ENCODE results near the gene MVB12B. TPM values are rescaled to one million over a fixed set of nuclear protein-coding genes. Genes with fewer than 3 reads are reported as not detected.

MVB12B gene
- total and polyA plus RNA-seq, 2 donors = 4.4 to 11.5 TPM

- 77% methylated on average over 8 of the region's 8 CpGs for WGBS
- no peak overlapping the region for H3K4me3 ChIP-seq (ENCODE audit: low read length in 2 of 2)
- H3K27ac ChIP-seq (ENCODE audit: low read depth in 1 of 2, low read length in 1 of 2) = no peak overlapping the region
- peaks cover 60 to 87% of the 10 kb centered on the region in 2 donors for H3K27me3 ChIP-seq (ENCODE audit: control insufficient read depth in 2 of 2, insufficient read depth in 1 of 2, low read length in 1 of 2)
- no peaks in the 10 kb centered on the region for H3K36me3 ChIP-seq (ENCODE audit: control insufficient read depth in 2 of 2, insufficient read depth in 2 of 2, low read length in 1 of 2)
- DNase-seq (ENCODE audit: low read depth in 6 of 9, low spot score in 9 of 9) = no peak
- H3K9me3 ChIP-seq (ENCODE audit: control insufficient read depth in 2 of 2, insufficient read depth in 1 of 2, low read length in 1 of 2) = peaks cover 0 to 4% of the 10 kb centered on the region in 2 donors
- peaks cover 0 to 20% of the 10 kb centered on the region in 2 donors for H3K4me1 ChIP-seq (ENCODE audit: control insufficient read depth in 2 of 2, insufficient read depth in 2 of 2, low read length in 2 of 2)
These were observed 189.9 kb downstream of the MVB12B start for GRCh38 chr9:126516561-126516935.

DNA sequence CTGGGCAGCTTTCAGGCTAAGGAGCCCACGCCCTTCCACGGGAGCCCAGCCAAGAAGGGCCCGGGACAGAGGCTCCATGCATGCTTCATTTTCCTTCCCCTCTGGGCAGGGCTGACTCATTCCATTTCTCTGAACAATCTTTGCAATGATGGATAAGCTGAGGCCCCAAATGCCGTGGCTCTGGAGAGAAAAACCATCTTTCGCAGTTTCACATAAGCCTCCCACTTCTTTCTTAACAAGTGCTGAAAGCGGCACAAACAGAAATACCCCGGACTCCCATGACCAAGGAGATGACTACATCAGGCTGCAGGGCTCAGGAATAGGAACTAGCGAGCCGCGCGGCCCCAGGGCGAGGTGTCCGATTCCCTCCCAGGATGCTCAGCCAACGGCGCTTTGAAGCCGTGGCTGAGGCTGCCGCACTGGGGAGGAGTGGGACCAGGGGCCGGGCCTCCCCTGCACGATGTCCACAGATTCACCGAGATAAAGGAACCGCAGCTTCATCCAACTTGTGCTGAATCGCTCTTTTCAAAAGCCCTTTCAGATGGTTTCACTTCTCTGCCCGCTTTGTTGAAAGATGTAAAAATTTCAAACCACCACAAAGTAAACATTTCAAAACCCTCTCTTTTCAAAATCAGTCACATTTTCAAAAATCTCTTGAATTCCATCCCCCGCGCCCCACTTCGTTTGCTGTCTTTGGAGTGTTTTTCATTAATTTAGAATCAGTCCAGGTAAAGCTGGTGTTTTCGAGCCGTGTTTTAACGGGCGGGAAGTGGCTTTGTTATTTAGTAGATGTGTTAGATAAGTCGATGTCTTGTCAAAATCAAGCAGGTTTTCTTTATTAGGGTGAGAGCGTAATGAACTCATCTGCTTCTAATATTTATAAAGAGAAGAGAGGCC, 190.6 kb downstream of the MVB12B start:
- H3K4me3 ChIP-seq (ENCODE audit: low read length in 2 of 2) = peak overlapping the region in 1 of 2 donors; percentile 33
- peaks cover 0 to 4% of the 10 kb centered on the region in 2 donors for H3K9me3 ChIP-seq (ENCODE audit: control insufficient read depth in 2 of 2, insufficient read depth in 1 of 2, low read length in 1 of 2)
- H3K27ac ChIP-seq (ENCODE audit: low read depth in 1 of 2, low read length in 1 of 2) = peak overlapping the region in 1 of 2 donors; percentile 31
- H3K27me3 ChIP-seq (ENCODE audit: control insufficient read depth in 2 of 2, insufficient read depth in 1 of 2, low read length in 1 of 2) = peaks cover 59 to 91% of the 10 kb centered on the region in 2 donors
- WGBS = 6% methylated on average over 32 of the region's 32 CpGs
- H3K36me3 ChIP-seq (ENCODE audit: control insufficient read depth in 2 of 2, insufficient read depth in 2 of 2, low read length in 1 of 2) = no peaks in the 10 kb centered on the region
- peaks cover 0 to 20% of the 10 kb centered on the region in 2 donors for H3K4me1 ChIP-seq (ENCODE audit: control insufficient read depth in 2 of 2, insufficient read depth in 2 of 2, low read length in 2 of 2)
- DNase-seq (ENCODE audit: low read depth in 6 of 9, low spot score in 9 of 9) = peak in 2 of 9 donors; percentile 26 to 45

DNA sequence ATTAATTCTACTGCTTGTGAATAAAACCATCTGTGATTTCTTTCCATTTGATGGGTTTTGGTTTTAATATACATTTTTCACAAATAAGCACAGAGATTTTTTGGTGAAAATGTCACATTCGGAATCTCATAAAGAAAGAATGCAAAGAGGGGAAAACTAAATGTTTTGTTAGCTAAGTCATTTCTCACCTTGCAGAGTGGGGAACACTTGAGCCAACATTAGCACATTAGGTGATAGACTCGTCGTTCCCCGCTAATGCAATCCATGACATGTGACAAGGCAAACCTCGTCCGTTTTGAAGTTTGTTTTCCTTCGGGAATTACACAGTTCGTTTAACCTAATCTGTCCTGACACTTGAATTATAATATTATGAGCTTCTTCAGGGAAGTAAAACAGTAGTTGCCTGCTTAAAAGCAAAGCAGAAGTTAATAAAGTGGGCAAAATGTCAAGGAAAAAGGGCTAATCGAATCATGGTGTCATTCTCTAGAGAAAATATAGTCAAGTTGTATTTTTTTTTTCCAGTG, 191.3 kb downstream of the MVB12B start:
- no peaks in the 10 kb centered on the region for H3K36me3 ChIP-seq (ENCODE audit: control insufficient read depth in 2 of 2, insufficient read depth in 2 of 2, low read length in 1 of 2)
- WGBS = 28% methylated on average over 9 of the region's 9 CpGs
- no peak overlapping the region for H3K27ac ChIP-seq (ENCODE audit: low read depth in 1 of 2, low read length in 1 of 2)
- peaks cover 0 to 20% of the 10 kb centered on the region in 2 donors for H3K4me1 ChIP-seq (ENCODE audit: control insufficient read depth in 2 of 2, insufficient read depth in 2 of 2, low read length in 2 of 2)
- peaks cover 0 to 4% of the 10 kb centered on the region in 2 donors for H3K9me3 ChIP-seq (ENCODE audit: control insufficient read depth in 2 of 2, insufficient read depth in 1 of 2, low read length in 1 of 2)
- DNase-seq (ENCODE audit: low read depth in 6 of 9, low spot score in 9 of 9) = no peak
- H3K4me3 ChIP-seq (ENCODE audit: low read length in 2 of 2) = no peak overlapping the region
- H3K27me3 ChIP-seq (ENCODE audit: control insufficient read depth in 2 of 2, insufficient read depth in 1 of 2, low read length in 1 of 2) = peaks cover 59 to 96% of the 10 kb centered on the region in 2 donors

DNA sequence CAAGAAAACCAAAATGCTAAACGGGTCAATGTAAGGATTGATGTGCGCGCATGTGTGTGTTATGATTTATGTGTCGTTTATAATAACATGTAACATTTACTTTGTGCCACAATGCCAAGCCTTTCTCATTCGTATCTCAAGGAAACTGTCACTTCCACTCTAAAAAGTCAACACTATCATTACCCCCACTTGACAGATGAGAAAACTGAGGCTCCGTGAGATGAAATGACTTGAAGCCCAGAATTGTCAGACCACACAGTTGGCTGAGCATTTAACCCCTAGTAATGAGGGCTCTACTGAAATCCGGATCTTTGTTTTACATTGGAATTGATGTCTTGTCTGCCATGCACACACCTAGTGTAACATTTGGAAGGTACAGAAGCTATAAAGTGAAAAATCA, 192.1 kb downstream of the MVB12B start:
- no peak for DNase-seq (ENCODE audit: low read depth in 6 of 9, low spot score in 9 of 9)
- Histone ChIP-seq H3K4me3 (ENCODE audit: low read length in 2 of 2) (no peak overlapping the region), H3K36me3 (ENCODE audit: control insufficient read depth in 2 of 2, insufficient read depth in 2 of 2, low read length in 1 of 2) (no peaks in the 10 kb centered on the region), H3K27ac (ENCODE audit: low read depth in 1 of 2, low read length in 1 of 2) (no peak overlapping the region), H3K4me1 (ENCODE audit: control insufficient read depth in 2 of 2, insufficient read depth in 2 of 2, low read length in 2 of 2) (peaks cover 0 to 19% of the 10 kb centered on the region in 2 donors), H3K27me3 (ENCODE audit: control insufficient read depth in 2 of 2, insufficient read depth in 1 of 2, low read length in 1 of 2) (peaks cover 56 to 93% of the 10 kb centered on the region in 2 donors), H3K9me3 (ENCODE audit: control insufficient read depth in 2 of 2, insufficient read depth in 1 of 2, low read length in 1 of 2) (peaks cover 0 to 4% of the 10 kb centered on the region in 2 donors)
- 91% methylated on average over 7 of the region's 7 CpGs for WGBS

GRCh38 chr9:126519660-126520420, 193.2 kb downstream of the MVB12B start:
- WGBS = 94% methylated on average over 22 of the region's 22 CpGs
- H3K4me1 ChIP-seq (ENCODE audit: control insufficient read depth in 2 of 2, insufficient read depth in 2 of 2, low read length in 2 of 2) = peaks cover 0 to 16% of the 10 kb centered on the region in 2 donors
- peaks cover 0 to 2% of the 10 kb centered on the region in 2 donors for H3K9me3 ChIP-seq (ENCODE audit: control insufficient read depth in 2 of 2, insufficient read depth in 1 of 2, low read length in 1 of 2)
- H3K27ac ChIP-seq (ENCODE audit: low read depth in 1 of 2, low read length in 1 of 2) = no peak overlapping the region
- no peak for DNase-seq (ENCODE audit: low read depth in 6 of 9, low spot score in 9 of 9)
- peaks cover 47 to 93% of the 10 kb centered on the region in 2 donors for H3K27me3 ChIP-seq (ENCODE audit: control insufficient read depth in 2 of 2, insufficient read depth in 1 of 2, low read length in 1 of 2)
- H3K4me3 ChIP-seq (ENCODE audit: low read length in 2 of 2) = no peak overlapping the region
- no peaks in the 10 kb centered on the region for H3K36me3 ChIP-seq (ENCODE audit: control insufficient read depth in 2 of 2, insufficient read depth in 2 of 2, low read length in 1 of 2)

- Histone ChIP-seq H3K27ac (ENCODE audit: low read depth in 1 of 2, low read length in 1 of 2) (no peak overlapping the region), H3K4me3 (ENCODE audit: low read length in 2 of 2) (no peak overlapping the region), H3K36me3 (ENCODE audit: control insufficient read depth in 2 of 2, insufficient read depth in 2 of 2, low read length in 1 of 2) (no peaks in the 10 kb centered on the region), H3K27me3 (ENCODE audit: control insufficient read depth in 2 of 2, insufficient read depth in 1 of 2, low read length in 1 of 2) (peaks cover 40 to 92% of the 10 kb centered on the region in 2 donors), H3K9me3 (ENCODE audit: control insufficient read depth in 2 of 2, insufficient read depth in 1 of 2, low read length in 1 of 2) (no peaks in the 10 kb centered on the region), H3K4me1 (ENCODE audit: control insufficient read depth in 2 of 2, insufficient read depth in 2 of 2, low read length in 2 of 2) (peaks cover 0 to 14% of the 10 kb centered on the region in 2 donors)
- 94% methylated on average over 10 of the region's 10 CpGs for WGBS
- no peak for DNase-seq (ENCODE audit: low read depth in 6 of 9, low spot score in 9 of 9)
These were observed 193.8 kb downstream of the MVB12B start for GRCh38 chr9:126520453-126520852.

DNA sequence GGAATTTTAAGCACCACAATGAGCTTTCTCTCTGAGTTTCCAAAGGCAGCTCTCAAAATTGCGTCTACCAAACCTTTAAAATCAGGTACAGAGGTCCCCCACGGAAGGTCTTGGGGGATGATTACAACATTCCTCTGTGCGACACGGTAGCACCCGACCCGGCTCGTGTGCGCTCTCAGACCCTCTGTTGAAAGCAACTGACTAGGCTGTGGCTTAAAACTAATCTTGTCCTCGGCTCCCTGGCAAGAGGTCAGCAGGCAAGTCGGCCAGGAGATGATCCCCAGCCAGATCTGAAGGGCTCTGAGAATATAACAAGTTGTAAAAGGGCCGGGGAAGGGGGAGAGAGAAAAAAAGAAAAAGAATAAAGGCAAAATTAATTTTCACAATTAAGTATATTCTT, 194.5 kb downstream of the MVB12B start:
- H3K4me1 ChIP-seq (ENCODE audit: control insufficient read depth in 2 of 2, insufficient read depth in 2 of 2, low read length in 2 of 2) = peaks cover 0 to 14% of the 10 kb centered on the region in 2 donors
- 91% methylated on average over 11 of the region's 11 CpGs for WGBS
- peaks cover 34 to 90% of the 10 kb centered on the region in 2 donors for H3K27me3 ChIP-seq (ENCODE audit: control insufficient read depth in 2 of 2, insufficient read depth in 1 of 2, low read length in 1 of 2)
- H3K9me3 ChIP-seq (ENCODE audit: control insufficient read depth in 2 of 2, insufficient read depth in 1 of 2, low read length in 1 of 2) = no peaks in the 10 kb centered on the region
- no peak overlapping the region for H3K27ac ChIP-seq (ENCODE audit: low read depth in 1 of 2, low read length in 1 of 2)
- no peak overlapping the region for H3K4me3 ChIP-seq (ENCODE audit: low read length in 2 of 2)
- DNase-seq (ENCODE audit: low read depth in 6 of 9, low spot score in 9 of 9) = no peak
- no peaks in the 10 kb centered on the region for H3K36me3 ChIP-seq (ENCODE audit: control insufficient read depth in 2 of 2, insufficient read depth in 2 of 2, low read length in 1 of 2)

DNA sequence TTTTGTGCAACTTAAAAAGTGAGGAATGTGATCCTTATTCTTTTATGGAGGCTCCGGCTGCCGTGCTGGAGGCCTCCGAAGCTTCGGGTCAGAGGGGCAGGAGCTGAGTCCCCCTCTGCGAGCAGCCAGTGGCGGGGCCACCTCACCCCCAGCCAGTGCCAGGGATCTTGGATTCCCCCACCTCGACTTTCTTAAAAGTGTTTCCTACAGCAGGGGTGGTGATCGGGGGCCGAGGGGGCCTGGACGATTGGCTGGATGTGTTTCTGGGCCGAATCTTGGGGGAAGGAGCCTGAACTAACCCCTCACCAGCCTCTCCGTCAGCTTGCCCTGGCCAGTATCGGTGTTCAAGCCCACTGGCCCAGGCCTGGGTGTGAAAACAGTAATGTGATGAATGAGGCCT, 194.9 kb downstream of the MVB12B start:
- Histone ChIP-seq H3K9me3 (ENCODE audit: control insufficient read depth in 2 of 2, insufficient read depth in 1 of 2, low read length in 1 of 2) (no peaks in the 10 kb centered on the region), H3K4me1 (ENCODE audit: control insufficient read depth in 2 of 2, insufficient read depth in 2 of 2, low read length in 2 of 2) (peaks cover 0 to 12% of the 10 kb centered on the region in 2 donors), H3K4me3 (ENCODE audit: low read length in 2 of 2) (no peak overlapping the region), H3K36me3 (ENCODE audit: control insufficient read depth in 2 of 2, insufficient read depth in 2 of 2, low read length in 1 of 2) (no peaks in the 10 kb centered on the region), H3K27me3 (ENCODE audit: control insufficient read depth in 2 of 2, insufficient read depth in 1 of 2, low read length in 1 of 2) (peaks cover 31 to 90% of the 10 kb centered on the region in 2 donors), H3K27ac (ENCODE audit: low read depth in 1 of 2, low read length in 1 of 2) (no peak overlapping the region)
- 96% methylated on average over 13 of the region's 13 CpGs for WGBS
- DNase-seq (ENCODE audit: low read depth in 6 of 9, low spot score in 9 of 9) = no peak

All from thymus (tissue), 11 donors.